CD14-positive monocyte (primary cell): Measurements from ENCODE around the gene DPP8. TPM values are rescaled to one million over a fixed set of nuclear protein-coding genes. Genes with fewer than 3 reads are reported as not detected.

Source experiments
- DNase-seq, 3 donors: peaks; one replicate each; pipeline ENCODE4 v3.0.0-alpha.2; 2011 to 2022
- H2AFZ ChIP-seq: 2 replicates; pipeline ENCODE4 v1.6.0; 2012; ENCODE audit warnings: mild to moderate bottlenecking, low read depth, low read length, inconsistent platforms; ENCODE audit not compliant: insufficient read depth, poor library complexity, severe bottlenecking
- H3K27ac ChIP-seq, 2 donors: 1 replicate in 1 of 2; 2 replicates in 1 of 2; pipeline ENCODE4 v1.5.1; 2012 to 2013; ENCODE audit warnings: low read length in 2 of 2, control low read depth in 1 of 2, inconsistent platforms in 1 of 2, low read depth in 1 of 2, mild to moderate bottlenecking in 1 of 2
- H3K27me3 ChIP-seq, 2 donors: one replicate each; pipeline versions ENCODE4 v1.6.0 to v1.6.1; 2011 to 2013; ENCODE audit warnings: low read length in 2 of 2; ENCODE audit not compliant: control insufficient read depth in 2 of 2, insufficient read depth in 2 of 2
- H3K36me3 ChIP-seq, 2 donors: replicated peaks in 1 of 2; 1 replicate in 1 of 2; 2 replicates in 1 of 2; pipeline versions ENCODE4 v1.5.1 to v1.6.1; 2012 to 2013; ENCODE audit warnings: low read length in 2 of 2, control low read depth in 1 of 2, inconsistent platforms in 1 of 2, mild to moderate bottlenecking in 1 of 2; ENCODE audit not compliant: insufficient read depth in 2 of 2, control insufficient read depth in 1 of 2
- H3K4me1 ChIP-seq, 2 donors: 1 replicate in 1 of 2; 2 replicates in 1 of 2; pipeline versions ENCODE4 v1.5.1 to v1.6.1; 2012 to 2013; ENCODE audit warnings: low read length in 2 of 2, control low read depth in 1 of 2, inconsistent platforms in 1 of 2, mild to moderate bottlenecking in 1 of 2, moderate library complexity in 1 of 2; ENCODE audit not compliant: insufficient read depth in 2 of 2, control insufficient read depth in 1 of 2
- H3K4me2 ChIP-seq: replicated peaks from 2 replicates; pipeline ENCODE3; 2012; ENCODE audit warnings: low read length, moderate library complexity, mild to moderate bottlenecking; ENCODE audit not compliant: poor library complexity, severe bottlenecking; ENCODE audit errors: extremely low read depth
- H3K4me3 ChIP-seq, 3 experiments: fragments of 200-600 bp in 1 of 3; sonication (generic) in 1 of 3; replicated peaks in 1 of 3; 1 replicate in 2 of 3; 2 replicates in 1 of 3; pipeline ENCODE4 v1.5.1; 2011 to 2013; ENCODE audit warnings: low read length in 3 of 3, mild to moderate bottlenecking in 3 of 3, control low read depth in 2 of 3, low read depth in 2 of 3, inconsistent platforms in 1 of 3, moderate library complexity in 1 of 3
- H3K79me2 ChIP-seq: 2 replicates; pipeline ENCODE4 v1.6.0; 2012; ENCODE audit warnings: mild to moderate bottlenecking, control low read depth, inconsistent platforms, low read length, moderate library complexity; ENCODE audit not compliant: insufficient read depth
- H3K9ac ChIP-seq: 2 replicates; pipeline ENCODE4 v1.6.0; 2017; ENCODE audit warnings: low read length, mild to moderate bottlenecking; ENCODE audit not compliant: insufficient read depth, poor library complexity, severe bottlenecking
- H3K9me3 ChIP-seq, 2 donors: replicated peaks in 1 of 2; 1 replicate in 1 of 2; 2 replicates in 1 of 2; pipeline versions ENCODE4 v1.5.1 to v1.6.1; 2012 to 2013; ENCODE audit warnings: low read length in 2 of 2, control low read depth in 1 of 2; ENCODE audit not compliant: control insufficient read depth in 1 of 2, insufficient read depth in 1 of 2
- H4K20me1 ChIP-seq: 2 replicates; pipeline ENCODE4 v1.6.0; 2012; ENCODE audit warnings: mild to moderate bottlenecking, low read length, control low read depth, moderate library complexity; ENCODE audit not compliant: insufficient read depth
- H3K27ac Mint-ChIP-seq, 7 donors: one replicate each; pipeline ENCODE4 v1.8.0; 2020; ENCODE audit warnings: mild to moderate bottlenecking in 7 of 7, mixed read lengths in 7 of 7, moderate library complexity in 6 of 7, inconsistent platforms in 2 of 7
- H3K27me3 Mint-ChIP-seq, 3 donors: one replicate each; pipeline ENCODE4 v1.8.0; 2021 to 2022; ENCODE audit warnings: low read depth in 3 of 3, mild to moderate bottlenecking in 3 of 3, mixed read lengths in 3 of 3, moderate library complexity in 3 of 3, inconsistent platforms in 1 of 3
- H3K36me3 Mint-ChIP-seq, 2 donors: one replicate each; pipeline ENCODE4 v1.8.0; 2020; ENCODE audit warnings: mixed read lengths in 2 of 2, inconsistent platforms in 1 of 2, mild to moderate bottlenecking in 1 of 2
- H3K4me1 Mint-ChIP-seq: one replicate; pipeline ENCODE4 v1.8.0; 2020; ENCODE audit warnings: mild to moderate bottlenecking, mixed read lengths
- H3K4me3 Mint-ChIP-seq, 2 donors: one replicate each; pipeline ENCODE4 v1.8.0; 2020; ENCODE audit warnings: mild to moderate bottlenecking in 2 of 2, mixed read lengths in 2 of 2, moderate library complexity in 1 of 2
- H3K9me3 Mint-ChIP-seq, 7 donors: one replicate each; pipeline ENCODE4 v1.8.0; 2020 to 2022; ENCODE audit warnings: mixed read lengths in 7 of 7, mild to moderate bottlenecking in 6 of 7, moderate library complexity in 6 of 7, inconsistent platforms in 2 of 7
- WGBS: methylation state at CpG from one replicate; pipeline ENCODE4 v1.1.5; 2013; ENCODE audit warnings: missing lambda C conversion rate; ENCODE audit not compliant: insufficient coverage; 5-methylcytosine and 5-hydroxymethylcytosine counted together
- intact Hi-C, 2 donors: fragments of 100-400 bp; cut with micrococcal nuclease; formaldehyde crosslinking; loops; one replicate each; pipeline versions ENCODE4 v1.15.0 to v1.15.1; 2023
- polyA plus RNA-seq, 3 donors: library from polyadenylated mRNA; depleted of rRNA in 1 of 3; unstranded in 2 of 3; stranded (reverse) in 1 of 3; fragments of 300-500 nt in 2 of 3; fragments of >200 nt in 1 of 3; fragmentation: Illumina TruSeq in 2 of 3; gene quantifications; 1 replicate in 2 of 3; 2 replicates in 1 of 3; pipeline ENCODE4 v1.2.3, GENCODE V29; 2012 to 2021
- TF ChIP-seq, protein P1 (sequence below): fragments of 200-600 bp; IDR thresholded peaks from one replicate; pipeline ENCODE4 v1.8.0; 2022; ENCODE audit warnings: antibody characterized with exemption, mild to moderate bottlenecking

DPP8 gene
- polyA plus RNA-seq, 3 donors: 18.3 to 48.3 (median 38.7) TPM

GRCh38 chr15:65412556-65412955 is 104.9 kb downstream of the DPP8 start:
- no peaks in the 10 kb centered on the region for H3K36me3 ChIP-seq
- peaks cover 15 to 26% (median 20%) of the 10 kb centered on the region in 3 donors for H3K27me3 Mint-ChIP-seq
- TF ChIP-seq, protein P1, sequence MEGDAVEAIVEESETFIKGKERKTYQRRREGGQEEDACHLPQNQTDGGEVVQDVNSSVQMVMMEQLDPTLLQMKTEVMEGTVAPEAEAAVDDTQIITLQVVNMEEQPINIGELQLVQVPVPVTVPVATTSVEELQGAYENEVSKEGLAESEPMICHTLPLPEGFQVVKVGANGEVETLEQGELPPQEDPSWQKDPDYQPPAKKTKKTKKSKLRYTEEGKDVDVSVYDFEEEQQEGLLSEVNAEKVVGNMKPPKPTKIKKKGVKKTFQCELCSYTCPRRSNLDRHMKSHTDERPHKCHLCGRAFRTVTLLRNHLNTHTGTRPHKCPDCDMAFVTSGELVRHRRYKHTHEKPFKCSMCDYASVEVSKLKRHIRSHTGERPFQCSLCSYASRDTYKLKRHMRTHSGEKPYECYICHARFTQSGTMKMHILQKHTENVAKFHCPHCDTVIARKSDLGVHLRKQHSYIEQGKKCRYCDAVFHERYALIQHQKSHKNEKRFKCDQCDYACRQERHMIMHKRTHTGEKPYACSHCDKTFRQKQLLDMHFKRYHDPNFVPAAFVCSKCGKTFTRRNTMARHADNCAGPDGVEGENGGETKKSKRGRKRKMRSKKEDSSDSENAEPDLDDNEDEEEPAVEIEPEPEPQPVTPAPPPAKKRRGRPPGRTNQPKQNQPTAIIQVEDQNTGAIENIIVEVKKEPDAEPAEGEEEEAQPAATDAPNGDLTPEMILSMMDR: no peak
- H3K9me3 Mint-ChIP-seq: no peaks in the 10 kb centered on the region
- H3K9me3 ChIP-seq: no peaks in the 10 kb centered on the region
- no peaks in the 10 kb centered on the region for H3K36me3 Mint-ChIP-seq
- H4K20me1 ChIP-seq: no peaks in the 10 kb centered on the region
- H3K4me3 Mint-ChIP-seq: no peak overlapping the region
- no peak for DNase-seq
- H3K4me1 Mint-ChIP-seq: peaks cover 9% of the 10 kb centered on the region
- H3K4me2 ChIP-seq: no peak overlapping the region
- H3K79me2 ChIP-seq: no peaks in the 10 kb centered on the region
- no peak overlapping the region for H3K27ac ChIP-seq
- no peak overlapping the region for H3K27ac Mint-ChIP-seq
- no CpG with 5 or more reads among the region's 1 CpG for WGBS
- intact Hi-C loops: no loop called here
- H3K4me1 ChIP-seq: peaks cover 0 to 4% of the 10 kb centered on the region in 2 donors
- no peak overlapping the region for H3K4me3 ChIP-seq
- H3K9ac ChIP-seq: no peak overlapping the region
- peaks cover 3 to 7% of the 10 kb centered on the region in 2 donors for H3K27me3 ChIP-seq
- H2AFZ ChIP-seq: no peak overlapping the region

DNA sequence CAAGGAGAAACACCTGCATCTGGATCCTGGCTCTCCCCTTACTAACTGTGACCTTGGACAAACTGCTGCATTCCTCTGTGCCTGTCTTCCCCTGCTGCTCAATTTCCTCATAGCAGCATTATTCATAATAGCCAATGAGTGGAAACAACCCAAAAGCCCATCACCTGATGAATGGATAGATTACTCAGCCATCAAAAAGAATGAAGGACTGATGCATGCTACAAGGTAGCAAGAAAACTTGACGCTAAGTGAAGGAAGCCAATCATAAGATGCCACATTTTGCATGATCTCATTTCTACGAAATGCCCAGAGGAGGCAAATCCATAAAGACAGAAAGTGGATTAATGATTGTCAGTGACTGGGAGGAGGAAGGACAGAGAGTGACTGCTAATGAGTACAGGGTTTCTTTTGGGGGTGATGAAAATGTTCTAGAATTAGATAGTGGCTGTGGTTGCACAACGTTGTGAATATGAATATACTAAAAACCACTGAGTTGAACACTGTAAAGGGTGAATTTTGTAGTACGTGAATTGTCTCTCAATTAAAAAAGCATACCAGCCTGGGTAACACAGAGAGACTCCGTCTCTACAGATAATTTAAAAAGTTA is 105.9 kb downstream of the DPP8 start:
- intact Hi-C loops: no loop called here
- TF ChIP-seq, protein P1: no peak
- Mint-ChIP-seq H3K4me1 (peaks cover 9% of the 10 kb centered on the region), H3K9me3 (no peaks in the 10 kb centered on the region), H3K27ac (no peak overlapping the region), H3K27me3 (peaks cover 7 to 20% (median 16%) of the 10 kb centered on the region in 3 donors), H3K36me3 (no peaks in the 10 kb centered on the region), H3K4me3 (no peak overlapping the region)
- Histone ChIP-seq H3K9ac (no peak overlapping the region), H3K27ac (no peak overlapping the region), H2AFZ (no peak overlapping the region), H4K20me1 (no peaks in the 10 kb centered on the region), H3K79me2 (no peaks in the 10 kb centered on the region), H3K27me3 (peaks cover 3 to 7% of the 10 kb centered on the region in 2 donors), H3K4me3 (no peak overlapping the region), H3K4me1 (peaks cover 0 to 4% of the 10 kb centered on the region in 2 donors), H3K9me3 (no peaks in the 10 kb centered on the region), H3K36me3 (no peaks in the 10 kb centered on the region), H3K4me2 (no peak overlapping the region)
- no peak for DNase-seq
- 90% methylated on average over 2 of the region's 5 CpGs for WGBS
